Breast epithelium (tissue), 4 donors: Measurements from ENCODE around the gene FHOD3. TPM values are rescaled to one million over a fixed set of nuclear protein-coding genes. Genes with fewer than 3 reads are reported as not detected.

ENCODE experiments used
- DNase-seq, 2 donors: peaks; one replicate each; pipeline ENCODE4 v3.0.0-alpha.2; 2019; ENCODE audit warnings: low spot score in 2 of 2
- H3K27ac ChIP-seq, 2 donors: fragments of 200-600 bp; sonication (generic) in 1 of 2; one replicate each; pipeline ENCODE4 v1.5.1; 2016 to 2019; ENCODE audit warnings: mild to moderate bottlenecking in 1 of 2
- H3K27me3 ChIP-seq, 2 donors: fragments of 200-600 bp; sonication (generic) in 1 of 2; one replicate each; pipeline versions ENCODE4 v1.5.1 to v1.6.0; 2017 to 2019; ENCODE audit warnings: control low read depth in 1 of 2, mild to moderate bottlenecking in 1 of 2
- H3K36me3 ChIP-seq: fragments of 200-600 bp; one replicate; pipeline ENCODE4 v1.5.1; 2019
- H3K4me1 ChIP-seq, 2 donors: fragments of 200-600 bp; sonication (generic); one replicate each; pipeline ENCODE4 v1.5.1; 2016 to 2019; ENCODE audit warnings: control low read depth in 1 of 2
- H3K4me3 ChIP-seq, 3 donors: fragments of 200-600 bp; sonication (generic); 1 replicate in 2 of 3; 2 replicates in 1 of 3; pipeline ENCODE4 v1.5.1; 2016 to 2019; ENCODE audit warnings: mild to moderate bottlenecking in 3 of 3, moderate library complexity in 2 of 3
- H3K9me3 ChIP-seq, 2 donors: fragments of 200-600 bp; sonication (generic) in 1 of 2; one replicate each; pipeline ENCODE4 v1.5.1; 2016 to 2019; ENCODE audit warnings: control low read depth in 1 of 2
- CTCF ChIP-seq, 3 donors: fragments of 450-650 bp; IDR thresholded peaks; one replicate each; pipeline ENCODE4 v1.5.1; 2016 to 2017; ENCODE audit warnings: antibody characterized with exemption in 3 of 3, mild to moderate bottlenecking in 3 of 3, moderate library complexity in 3 of 3
- POLR2A ChIP-seq: fragments of 450-650 bp; IDR thresholded peaks from one replicate; pipeline ENCODE4 v1.6.1; 2016; ENCODE audit warnings: antibody characterized with exemption, mild to moderate bottlenecking, moderate library complexity
- POLR2AphosphoS5 ChIP-seq, 3 donors: sonication (generic); formaldehyde crosslinking; IDR thresholded peaks; one replicate each; pipeline ENCODE4 v1.6.1; 2017; ENCODE audit warnings: antibody characterized with exemption in 3 of 3
- intact Hi-C: fragments of 100-400 bp; cut with DNase I; formaldehyde crosslinking; loops from one replicate; pipeline ENCODE4 v1.15.1; 2023; ENCODE audit warnings: low total_unique reads
- total RNA-seq, 3 donors: library from RNA; depleted of rRNA; stranded (reverse); fragments of >200 nt; gene quantifications; one replicate each; pipeline ENCODE4 v1.1.0, GENCODE V29; 2016

FHOD3 gene
- total RNA-seq, 3 donors from 2014 or later, result 1.9 to 13.1 (median 13.0) TPM

GRCh38 chr18:36299015-36299414 lies 1.5 kb downstream of the FHOD3 start:
- no peak for DNase-seq

DNA sequence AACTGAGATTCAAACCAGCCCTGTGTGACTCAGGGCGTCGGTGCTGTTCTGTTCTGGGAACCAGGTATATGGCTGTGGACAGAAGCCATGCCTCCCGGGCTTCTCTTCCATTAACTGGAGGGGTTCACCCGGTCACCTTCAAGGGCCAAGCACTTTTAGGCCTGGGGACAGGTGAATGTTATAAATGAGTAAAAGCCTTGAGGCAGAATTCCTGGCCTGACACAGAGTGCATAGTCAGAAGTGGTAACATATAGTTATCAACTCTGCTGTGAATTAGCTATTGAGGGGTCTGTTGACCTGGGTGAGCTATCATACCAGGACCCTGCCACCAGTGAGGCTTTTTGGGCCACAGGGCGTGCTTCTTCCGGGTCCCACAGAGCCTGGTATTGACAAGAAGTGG lies 2.7 kb downstream of the FHOD3 start:
- no peak for DNase-seq

More at GRCh38 chr18:36299015-36299414, 1.5 kb downstream of the FHOD3 start:
- TF ChIP-seq CTCF (IDR thresholded peaks at IDR 0.05), result no peak
- no peak for TF ChIP-seq POLR2AphosphoS5 (IDR thresholded peaks at IDR 0.05)
- Histone ChIP-seq H3K27ac (no peak overlapping the region), H3K4me3 (peak overlapping the region in 1 of 3 donors; percentile 27), H3K36me3 (no peaks in the 10 kb centered on the region), H3K9me3 (no peaks in the 10 kb centered on the region), H3K4me1 (no peaks in the 10 kb centered on the region), H3K27me3 (no peaks in the 10 kb centered on the region)
- intact Hi-C loops, result no loop called here

DNA sequence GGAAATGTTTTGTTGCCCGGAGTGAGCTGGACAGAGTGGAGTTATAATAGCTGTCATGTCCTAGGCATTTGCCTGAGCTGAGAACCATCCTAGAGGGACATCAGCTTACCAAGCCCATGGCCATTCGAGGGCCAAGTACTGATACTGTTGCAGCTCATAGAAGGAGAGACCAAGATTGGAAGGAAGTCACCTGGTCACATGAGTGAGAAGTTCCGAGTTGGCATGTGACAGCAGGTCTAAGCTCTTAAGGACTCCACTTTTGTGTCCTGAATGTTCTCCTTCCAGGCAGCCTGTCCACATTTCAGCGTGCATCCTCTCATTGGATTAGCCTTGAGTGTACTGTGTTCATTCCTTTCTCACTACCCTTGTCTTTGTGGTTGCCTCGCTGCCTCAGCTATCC lies 4.4 kb downstream of the FHOD3 start:
- no peaks in the 10 kb centered on the region for H3K9me3 ChIP-seq
- no peak overlapping the region for H3K4me3 ChIP-seq
- no peaks in the 10 kb centered on the region for H3K27me3 ChIP-seq
- no peaks in the 10 kb centered on the region for H3K4me1 ChIP-seq
- no peak overlapping the region for H3K27ac ChIP-seq
- H3K36me3 ChIP-seq, result no peaks in the 10 kb centered on the region
- no peak for TF ChIP-seq POLR2A
- no peak for TF ChIP-seq CTCF (IDR thresholded peaks at IDR 0.05)
- TF ChIP-seq POLR2AphosphoS5 (IDR thresholded peaks at IDR 0.05), result no peak
- intact Hi-C loops, result no loop called here
- DNase-seq, result no peak

More for the DNA sequence above, 2.7 kb downstream of the FHOD3 start:
- H3K4me3 ChIP-seq, result peak overlapping the region in 1 of 3 donors; percentile 16
- intact Hi-C loops, result no loop called here
- no peaks in the 10 kb centered on the region for H3K9me3 ChIP-seq
- no peaks in the 10 kb centered on the region for H3K4me1 ChIP-seq
- H3K27me3 ChIP-seq, result no peaks in the 10 kb centered on the region
- H3K36me3 ChIP-seq, result no peaks in the 10 kb centered on the region
- no peak overlapping the region for H3K27ac ChIP-seq
- TF ChIP-seq POLR2AphosphoS5 (IDR thresholded peaks at IDR 0.05), result no peak
- TF ChIP-seq POLR2A, result no peak
- no peak for TF ChIP-seq CTCF (IDR thresholded peaks at IDR 0.05)

- no peak for TF ChIP-seq POLR2A
- no peak for TF ChIP-seq CTCF (IDR thresholded peaks at IDR 0.05)
- TF ChIP-seq POLR2AphosphoS5 (IDR thresholded peaks at IDR 0.05), result no peak
- H3K27ac ChIP-seq, result no peak overlapping the region
- no peaks in the 10 kb centered on the region for H3K36me3 ChIP-seq
- no peaks in the 10 kb centered on the region for H3K9me3 ChIP-seq
- no peak for DNase-seq
- H3K4me1 ChIP-seq, result no peaks in the 10 kb centered on the region
- no peak overlapping the region for H3K4me3 ChIP-seq
- no peaks in the 10 kb centered on the region for H3K27me3 ChIP-seq
- intact Hi-C loops, result no loop called here
Measured at GRCh38 chr18:36302676-36303075, 5.2 kb downstream of the FHOD3 start.

DNA sequence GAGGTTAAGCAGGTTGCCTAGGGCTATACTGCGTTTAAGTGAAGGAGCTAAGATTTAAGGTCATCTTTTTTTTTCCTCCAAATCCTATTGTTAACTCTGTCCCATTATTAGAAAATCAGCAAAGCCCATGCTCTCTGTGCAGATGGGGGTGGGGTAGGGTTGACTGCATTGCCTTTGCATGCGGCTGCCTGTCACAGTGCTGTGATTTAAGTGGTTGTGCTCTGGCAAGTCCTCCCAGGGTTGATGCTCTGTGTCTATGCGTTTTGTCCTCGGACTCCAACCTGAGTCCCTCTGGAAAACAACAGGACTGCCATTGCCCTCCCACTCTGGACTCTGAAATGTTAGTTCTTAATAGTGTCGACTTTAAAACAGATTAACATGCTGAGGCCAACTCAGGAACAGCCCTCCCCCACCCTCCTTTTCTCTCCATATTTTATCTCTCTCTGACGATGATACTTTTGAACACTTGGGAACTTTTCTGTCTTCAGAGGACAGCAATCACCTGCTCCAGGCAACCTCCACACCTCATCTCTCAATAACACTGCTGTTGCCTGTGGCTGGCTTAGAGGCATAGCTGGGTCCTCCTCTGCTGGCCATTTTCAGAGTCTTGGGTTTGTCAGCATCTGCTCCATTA lies 5.8 kb downstream of the FHOD3 start:
- TF ChIP-seq CTCF (IDR thresholded peaks at IDR 0.05) (no peak), POLR2A (no peak), POLR2AphosphoS5 (IDR thresholded peaks at IDR 0.05) (no peak)
- intact Hi-C loops, result no loop called here

More for the DNA sequence above, 5.8 kb downstream of the FHOD3 start:
- Histone ChIP-seq H3K36me3 (no peaks in the 10 kb centered on the region), H3K4me3 (no peak overlapping the region), H3K4me1 (no peaks in the 10 kb centered on the region), H3K27me3 (no peaks in the 10 kb centered on the region), H3K9me3 (no peaks in the 10 kb centered on the region), H3K27ac (no peak overlapping the region)
- no peak for DNase-seq
